Measurements from ENCODE around the gene PRKACA.

Gene PRKACA

GRCh38 chr19:14114439-14114838, 3.1 kb downstream of the PRKACA start:
- no peak overlapping the region for H3K27ac ChIP-seq (ENCODE audit: low read length)
- no peak overlapping the region for H3K4me2 ChIP-seq (ENCODE audit: low read depth, low read length)
- no peaks in the 10 kb centered on the region for H3K27me3 ChIP-seq (replicated peaks; ENCODE audit: insufficient read depth, low read length)
- no peaks in the 10 kb centered on the region for H3K9me2 ChIP-seq (replicated peaks; ENCODE audit: insufficient read depth, low read length)
- no peaks in the 10 kb centered on the region for H3K36me3 ChIP-seq (replicated peaks; ENCODE audit: insufficient read depth, low read length)
- no peak overlapping the region for H3K4me3 ChIP-seq (ENCODE audit: low read length)
- TF ChIP-seq EZH2phosphoT487 (IDR thresholded peaks at IDR 0.05; ENCODE audit: low read length) (no peak), CTCF (IDR thresholded peaks at IDR 0.05; ENCODE audit: low read length) (no peak), EZH2 (optimal IDR thresholded peaks at IDR 0.05; ENCODE audit: low read depth, low read length) (no peak)
- no peak overlapping the region for H2AFZ ChIP-seq (ENCODE audit: low read length)
- peaks cover 24% of the 10 kb centered on the region for H3K4me1 ChIP-seq (ENCODE audit: low read length)
- no peaks in the 10 kb centered on the region for H4K20me1 ChIP-seq (ENCODE audit: insufficient read depth, low read length)
- H3K79me2 ChIP-seq (ENCODE audit: low read length), result peaks cover 57% of the 10 kb centered on the region
- H3F3A ChIP-seq (ENCODE audit: insufficient read depth, low read length), result peaks cover 14% of the 10 kb centered on the region
- no peak overlapping the region for H3K9ac ChIP-seq (ENCODE audit: low read length)
- no peak for DNase-seq
- H3K9me3 ChIP-seq (replicated peaks; ENCODE audit: insufficient read depth, low read length), result no peaks in the 10 kb centered on the region

- Histone ChIP-seq H4K20me1 (ENCODE audit: insufficient read depth, low read length) (no peaks in the 10 kb centered on the region), H3F3A (ENCODE audit: insufficient read depth, low read length) (peaks cover 9% of the 10 kb centered on the region), H3K4me1 (ENCODE audit: low read length) (peaks cover 24% of the 10 kb centered on the region), H3K79me2 (ENCODE audit: low read length) (peaks cover 59% of the 10 kb centered on the region), H3K4me3 (ENCODE audit: low read length) (no peak overlapping the region), H3K36me3 (replicated peaks; ENCODE audit: insufficient read depth, low read length) (no peaks in the 10 kb centered on the region), H3K27me3 (replicated peaks; ENCODE audit: insufficient read depth, low read length) (no peaks in the 10 kb centered on the region), H3K27ac (ENCODE audit: low read length) (no peak overlapping the region), H2AFZ (ENCODE audit: low read length) (no peak overlapping the region), H3K4me2 (ENCODE audit: low read depth, low read length) (no peak overlapping the region), H3K9me2 (replicated peaks; ENCODE audit: insufficient read depth, low read length) (no peaks in the 10 kb centered on the region), H3K9ac (ENCODE audit: low read length) (no peak overlapping the region), H3K9me3 (replicated peaks; ENCODE audit: insufficient read depth, low read length) (no peaks in the 10 kb centered on the region)
- DNase-seq, result no peak
- TF ChIP-seq EZH2phosphoT487 (IDR thresholded peaks at IDR 0.05; ENCODE audit: low read length), result no peak
- peak; percentile 48 for TF ChIP-seq CTCF (IDR thresholded peaks at IDR 0.05; ENCODE audit: low read length)
Observed at GRCh38 chr19:14113762-14114414, 3.7 kb downstream of the PRKACA start.

GRCh38 chr19:14112809-14113385, 4.7 kb downstream of the PRKACA start:
- no peak overlapping the region for H2AFZ ChIP-seq (ENCODE audit: low read length)
- H3K4me3 ChIP-seq (ENCODE audit: low read length), result no peak overlapping the region
- no peaks in the 10 kb centered on the region for H3K9me3 ChIP-seq (replicated peaks; ENCODE audit: insufficient read depth, low read length)
- H3K9me2 ChIP-seq (replicated peaks; ENCODE audit: insufficient read depth, low read length), result no peaks in the 10 kb centered on the region
- DNase-seq, result no peak
- TF ChIP-seq EZH2phosphoT487 (IDR thresholded peaks at IDR 0.05; ENCODE audit: low read length) (no peak), CTCF (IDR thresholded peaks at IDR 0.05; ENCODE audit: low read length) (no peak)
- H3K36me3 ChIP-seq (replicated peaks; ENCODE audit: insufficient read depth, low read length), result no peaks in the 10 kb centered on the region
- no peak overlapping the region for H3K9ac ChIP-seq (ENCODE audit: low read length)
- H3F3A ChIP-seq (ENCODE audit: insufficient read depth, low read length), result peaks cover 2% of the 10 kb centered on the region; the same call in 1 of the 2 replicates
- H3K79me2 ChIP-seq (ENCODE audit: low read length), result peaks cover 59% of the 10 kb centered on the region
- peaks cover 18% of the 10 kb centered on the region for H3K4me1 ChIP-seq (ENCODE audit: low read length)
- no peak overlapping the region for H3K27ac ChIP-seq (ENCODE audit: low read length)
- H3K27me3 ChIP-seq (replicated peaks; ENCODE audit: insufficient read depth, low read length), result no peaks in the 10 kb centered on the region
- no peaks in the 10 kb centered on the region for H4K20me1 ChIP-seq (ENCODE audit: insufficient read depth, low read length)
- H3K4me2 ChIP-seq (ENCODE audit: low read depth, low read length), result peak overlapping the region; percentile 2; the same call in 1 of the 2 replicates
